ENCODE data around the gene HES7.
"Not testable (repeated sequence)": the region's sequence is repeated elsewhere in the genome, so short reads cannot be mapped to it uniquely, and the experiment has no call there.

Gene HES7

GRCh38 chr17:8110907-8111306 is 13.0 kb downstream of the HES7 start:
- no peak overlapping the region for H3K4me3 ChIP-seq
- H3K27ac ChIP-seq, result no peak overlapping the region

GRCh38 chr17:8110456-8110804 is 13.5 kb downstream of the HES7 start:
- Histone ChIP-seq H3K27ac (no peak overlapping the region), H3K4me3 (peak overlapping the region in 2 of 7 experiments; percentile 38 to 41)

GRCh38 chr17:8109661-8110455 is 14.0 kb downstream of the HES7 start:
- Histone ChIP-seq H3K4me3 (peak overlapping the region in 6 of 7 experiments; percentile 18 to 41 (median 31)), H3K27ac (peak overlapping the region in 1 of 21 experiments; percentile 21)

- Histone ChIP-seq H3K27ac (peak overlapping the region in 1 of 21 experiments; percentile 21), H3K4me3 (peak overlapping the region in 1 of 7 experiments; percentile 37)
Measured at GRCh38 chr17:8108972-8109660, 14.8 kb downstream of the HES7 start.

- H3K4me3 ChIP-seq, result not testable (repeated sequence)
- peak overlapping the region in 8 of 21 experiments; percentile 2 to 63 (median 22) for H3K27ac ChIP-seq
Measured at GRCh38 chr17:8106980-8107379, 16.9 kb downstream of the HES7 start.

GRCh38 chr17:8105957-8106398 is 17.9 kb downstream of the HES7 start:
- peak overlapping the region in 3 of 21 experiments; percentile 2 to 41 (median 25) for H3K27ac ChIP-seq
- H3K4me3 ChIP-seq, result no peak overlapping the region

GRCh38 chr17:8104911-8105310 is 19.0 kb downstream of the HES7 start:
- Histone ChIP-seq H3K4me3 (no peak overlapping the region), H3K27ac (peak overlapping the region in 7 of 21 experiments; percentile 2 to 37 (median 14))

- Histone ChIP-seq H3K4me3 (no peak overlapping the region), H3K27ac (peak overlapping the region in 3 of 21 experiments; percentile 7 to 64 (median 47))
Measured at GRCh38 chr17:8103549-8103948, 20.4 kb downstream of the HES7 start.

- no peak overlapping the region for H3K4me3 ChIP-seq
- no peak overlapping the region for H3K27ac ChIP-seq
Measured at GRCh38 chr17:8101721-8102120, 22.2 kb downstream of the HES7 start.

GRCh38 chr17:8100763-8101162 is 23.1 kb downstream of the HES7 start:
- H3K4me3 ChIP-seq, result no peak overlapping the region
- no peak overlapping the region for H3K27ac ChIP-seq

GRCh38 chr17:8100111-8100510 is 23.8 kb downstream of the HES7 start:
- Histone ChIP-seq H3K27ac (no peak overlapping the region), H3K4me3 (no peak overlapping the region)

- no peak overlapping the region for H3K27ac ChIP-seq
- no peak overlapping the region for H3K4me3 ChIP-seq
Measured at GRCh38 chr17:8096541-8096940, 27.4 kb downstream of the HES7 start.

- no peak overlapping the region for H3K4me3 ChIP-seq
- no peak overlapping the region for H3K27ac ChIP-seq
Measured at GRCh38 chr17:8095361-8095760, 28.5 kb downstream of the HES7 start.

GRCh38 chr17:8091033-8091687 is 32.7 kb downstream of the HES7 start:
- no peak overlapping the region for H3K4me3 ChIP-seq
- peak overlapping the region in 6 of 21 experiments; percentile 14 to 29 (median 20) for H3K27ac ChIP-seq

GRCh38 chr17:8089728-8090127 is 34.2 kb downstream of the HES7 start:
- H3K27ac ChIP-seq, result no peak overlapping the region
- no peak overlapping the region for H3K4me3 ChIP-seq

GRCh38 chr17:8087952-8088230 is 36.0 kb downstream of the HES7 start:
- Histone ChIP-seq H3K27ac (peak overlapping the region in 1 of 21 experiments; percentile 57), H3K4me3 (no peak overlapping the region)

GRCh38 chr17:8087075-8087951 is 36.6 kb downstream of the HES7 start, which contains the start of gene ALOX12B:
TSS of gene ALOX12B (minus strand) at chr17:8087716. CDS start at chr17:8087442, 274 bp downstream.
- Histone ChIP-seq H3K27ac (peak within 1 kb of the TSS in 5 of 21 experiments; percentile 11 to 77 (median 34)), H3K4me3 (no peak within 1 kb of the TSS)

GRCh38 chr17:8084250-8084649 is 39.7 kb downstream of the HES7 start:
- H3K27ac ChIP-seq, result peak overlapping the region in 2 of 21 experiments; percentile 47 to 60
- H3K4me3 ChIP-seq, result no peak overlapping the region

- H3K27ac ChIP-seq, result no peak overlapping the region
- no peak overlapping the region for H3K4me3 ChIP-seq
Measured at GRCh38 chr17:8082292-8082691, 41.6 kb downstream of the HES7 start.

- no peak overlapping the region for H3K27ac ChIP-seq
Measured at GRCh38 chr17:8081876-8082275, 42.0 kb downstream of the HES7 start.

More at GRCh38 chr17:8081876-8082275, 42.0 kb downstream of the HES7 start:
- H3K4me3 ChIP-seq, result no peak overlapping the region

All from skin epidermis (tissue), 12 donors.